ENCODE results near the gene EPB42.
"Not testable (repeated sequence)": the region's sequence is repeated elsewhere in the genome, so short reads cannot be mapped to it uniquely, and the experiment has no call there.

EPB42 gene

GRCh38 chr15:43241100-43241499, 20.3 kb upstream of the EPB42 start:
- no peak for DNase-seq (ENCODE audit: low read depth in 2 of 2)

- no peak for DNase-seq (ENCODE audit: low read depth in 2 of 2)
Observed at GRCh38 chr15:43239732-43240491, 19.1 kb upstream of the EPB42 start.

- DNase-seq (ENCODE audit: low read depth in 2 of 2): no peak
Observed at GRCh38 chr15:43238671-43239131, 17.9 kb upstream of the EPB42 start.

GRCh38 chr15:43237842-43238470, 17.1 kb upstream of the EPB42 start:
- DNase-seq (ENCODE audit: low read depth in 2 of 2): no peak

GRCh38 chr15:43235536-43235935, 14.7 kb upstream of the EPB42 start:
- DNase-seq (ENCODE audit: low read depth in 2 of 2): no peak

- DNase-seq (ENCODE audit: low read depth in 2 of 2): no peak
Observed at GRCh38 chr15:43232289-43232874, 11.6 kb upstream of the EPB42 start.

GRCh38 chr15:43230640-43231115, 9.9 kb upstream of the EPB42 start:
- no peak for DNase-seq (ENCODE audit: low read depth in 2 of 2)

- DNase-seq (ENCODE audit: low read depth in 2 of 2): no peak
Observed at GRCh38 chr15:43229977-43230376, 9.2 kb upstream of the EPB42 start.

- no peak for DNase-seq (ENCODE audit: low read depth in 2 of 2)
Observed at GRCh38 chr15:43226436-43227305, 5.9 kb upstream of the EPB42 start.

- not testable (repeated sequence) for DNase-seq (ENCODE audit: low read depth in 2 of 2)
Observed at GRCh38 chr15:43225950-43226255, 5.1 kb upstream of the EPB42 start.

GRCh38 chr15:43225201-43225949, 4.6 kb upstream of the EPB42 start:
- peak in 1 of 2 donors; percentile 8 for DNase-seq (ENCODE audit: low read depth in 2 of 2)

- DNase-seq (ENCODE audit: low read depth in 2 of 2): no peak
Observed at GRCh38 chr15:43221422-43221821, 604 bp upstream of the EPB42 start.

GRCh38 chr15:43219929-43220928, 589 bp downstream of the EPB42 start:
- no peak for DNase-seq (ENCODE audit: low read depth in 2 of 2)

GRCh38 chr15:43218908-43219706, 1.7 kb downstream of the EPB42 start:
- DNase-seq (ENCODE audit: low read depth in 2 of 2): no peak

- no peak for DNase-seq (ENCODE audit: low read depth in 2 of 2)
Observed at GRCh38 chr15:43215961-43216360, 4.9 kb downstream of the EPB42 start.

- no peak for DNase-seq (ENCODE audit: low read depth in 2 of 2)
Observed at GRCh38 chr15:43214592-43215295, 6.1 kb downstream of the EPB42 start.

- no peak for DNase-seq (ENCODE audit: low read depth in 2 of 2)
Observed at GRCh38 chr15:43214169-43214568, 6.6 kb downstream of the EPB42 start.

- no peak for DNase-seq (ENCODE audit: low read depth in 2 of 2)
Observed at GRCh38 chr15:43213466-43213865, 7.4 kb downstream of the EPB42 start.

- no peak for DNase-seq (ENCODE audit: low read depth in 2 of 2)
Observed at GRCh38 chr15:43212951-43213350, 7.9 kb downstream of the EPB42 start.
